MM.1S (cell line): ENCODE data around the gene ANXA4.

ENCODE experiments used
- DNase-seq: peaks from one replicate; pipeline ENCODE4 v3.0.0-alpha.2; 2015
- H2AFZ ChIP-seq: fragments of 300-600 bp; sonication (generic); 2 replicates; pipeline ENCODE4 v1.6.0; 2016; ENCODE audit warnings: antibody characterized with exemption, low read length
- H3F3A ChIP-seq: fragments of 300-600 bp; sonication (generic); 2 replicates; pipeline ENCODE4 v1.6.1; 2016; ENCODE audit warnings: mild to moderate bottlenecking, antibody characterized with exemption, low read length, moderate library complexity, mixed read lengths; ENCODE audit not compliant: insufficient read depth
- H3K27ac ChIP-seq: fragments of 300-600 bp; sonication (generic); 2 replicates; pipeline ENCODE4 v1.5.1; 2016; ENCODE audit warnings: mild to moderate bottlenecking, low read length
- H3K27me3 ChIP-seq: fragments of 300-600 bp; sonication (generic); replicated peaks from 2 replicates; pipeline ENCODE4 v1.6.0; 2016; ENCODE audit warnings: low read length; ENCODE audit not compliant: insufficient read depth
- H3K36me3 ChIP-seq: fragments of 300-600 bp; sonication (generic); replicated peaks from 2 replicates; pipeline ENCODE4 v1.6.1; 2016; ENCODE audit warnings: mild to moderate bottlenecking, low read length, mixed read lengths; ENCODE audit not compliant: insufficient read depth
- H3K4me1 ChIP-seq: fragments of 300-600 bp; sonication (generic); 2 replicates; pipeline ENCODE4 v1.6.1; 2016; ENCODE audit warnings: low read length, mixed read lengths
- H3K4me2 ChIP-seq: fragments of 300-600 bp; sonication (generic); 2 replicates; pipeline ENCODE4 v1.6.0; 2016; ENCODE audit warnings: low read depth, low read length
- H3K4me3 ChIP-seq: fragments of 300-600 bp; sonication (generic); 2 replicates; pipeline ENCODE4 v1.5.1; 2016; ENCODE audit warnings: low read length, mixed read lengths
- H3K79me2 ChIP-seq: fragments of 300-600 bp; sonication (generic); 2 replicates; pipeline ENCODE4 v1.6.1; 2016; ENCODE audit warnings: mixed run types, low read length, mixed read lengths
- H3K9ac ChIP-seq: fragments of 300-600 bp; sonication (generic); 2 replicates; pipeline ENCODE4 v1.6.1; 2016; ENCODE audit warnings: low read length, mixed read lengths
- H3K9me2 ChIP-seq: fragments of 300-600 bp; sonication (generic); replicated peaks from 2 replicates; pipeline ENCODE4 v1.6.1; 2016; ENCODE audit warnings: mild to moderate bottlenecking, low read length, mixed read lengths; ENCODE audit not compliant: insufficient read depth
- H3K9me3 ChIP-seq: fragments of 300-600 bp; sonication (generic); replicated peaks from 2 replicates; pipeline ENCODE4 v1.6.1; 2016; ENCODE audit warnings: mild to moderate bottlenecking, low read length, mixed read lengths; ENCODE audit not compliant: insufficient read depth
- H4K20me1 ChIP-seq: fragments of 300-600 bp; sonication (generic); 2 replicates; pipeline ENCODE4 v1.6.1; 2016; ENCODE audit warnings: mild to moderate bottlenecking, low read length, moderate library complexity, mixed read lengths; ENCODE audit not compliant: insufficient read depth
- CTCF ChIP-seq: fragments of 300-600 bp; sonication (generic); IDR thresholded peaks from 2 replicates; pipeline ENCODE4 v1.5.1; 2016; ENCODE audit warnings: antibody characterized with exemption, low read length, mixed read lengths
- EZH2 ChIP-seq: fragments of 300-600 bp; sonication (generic); optimal IDR thresholded peaks from 2 replicates; pipeline ENCODE3; 2017; ENCODE audit warnings: low read depth, mild to moderate bottlenecking, antibody characterized with exemption, low read length, mixed read lengths
- EZH2phosphoT487 ChIP-seq: fragments of 300-600 bp; sonication (generic); IDR thresholded peaks from 2 replicates; pipeline ENCODE4 v1.6.1; 2018; ENCODE audit warnings: antibody characterized with exemption, low read length

The ANXA4 gene

GRCh38 chr2:69693775-69694450, 48.0 kb upstream of the ANXA4 start:
- no peak overlapping the region for H3K9ac ChIP-seq
- no peaks in the 10 kb centered on the region for H3K27me3 ChIP-seq
- no peaks in the 10 kb centered on the region for H3K9me3 ChIP-seq
- H2AFZ ChIP-seq: no peak overlapping the region
- no peaks in the 10 kb centered on the region for H4K20me1 ChIP-seq
- no peak for TF ChIP-seq EZH2
- no peak for TF ChIP-seq CTCF
- TF ChIP-seq EZH2phosphoT487: no peak
- H3K4me2 ChIP-seq: no peak overlapping the region
- H3K4me3 ChIP-seq: no peak overlapping the region
- no peaks in the 10 kb centered on the region for H3K79me2 ChIP-seq
- no peaks in the 10 kb centered on the region for H3F3A ChIP-seq
- no peak overlapping the region for H3K27ac ChIP-seq
- no peak for DNase-seq
- no peaks in the 10 kb centered on the region for H3K36me3 ChIP-seq
- no peaks in the 10 kb centered on the region for H3K9me2 ChIP-seq
- no peaks in the 10 kb centered on the region for H3K4me1 ChIP-seq

GRCh38 chr2:69694894-69695849, 46.8 kb upstream of the ANXA4 start:
- no peaks in the 10 kb centered on the region for H3K36me3 ChIP-seq
- H2AFZ ChIP-seq: no peak overlapping the region
- H3K9ac ChIP-seq: no peak overlapping the region
- no peaks in the 10 kb centered on the region for H3K27me3 ChIP-seq
- H4K20me1 ChIP-seq: no peaks in the 10 kb centered on the region
- no peak for TF ChIP-seq EZH2
- no peak for TF ChIP-seq EZH2phosphoT487
- TF ChIP-seq CTCF: no peak
- H3K9me3 ChIP-seq: no peaks in the 10 kb centered on the region
- H3F3A ChIP-seq: no peaks in the 10 kb centered on the region
- H3K27ac ChIP-seq: no peak overlapping the region
- DNase-seq: no peak
- H3K4me3 ChIP-seq: no peak overlapping the region
- H3K79me2 ChIP-seq: no peaks in the 10 kb centered on the region
- H3K4me2 ChIP-seq: no peak overlapping the region
- no peaks in the 10 kb centered on the region for H3K9me2 ChIP-seq
- no peaks in the 10 kb centered on the region for H3K4me1 ChIP-seq

- H2AFZ ChIP-seq: no peak overlapping the region
- TF ChIP-seq EZH2: no peak
- no peak for TF ChIP-seq CTCF
- TF ChIP-seq EZH2phosphoT487: no peak
- no peak overlapping the region for H3K9ac ChIP-seq
- H3K4me3 ChIP-seq: no peak overlapping the region
- H3F3A ChIP-seq: no peaks in the 10 kb centered on the region
- H3K4me1 ChIP-seq: no peaks in the 10 kb centered on the region
- no peaks in the 10 kb centered on the region for H3K9me2 ChIP-seq
- no peaks in the 10 kb centered on the region for H3K79me2 ChIP-seq
- H3K27me3 ChIP-seq: no peaks in the 10 kb centered on the region
- H3K27ac ChIP-seq: no peak overlapping the region
- no peak overlapping the region for H3K4me2 ChIP-seq
- H3K36me3 ChIP-seq: no peaks in the 10 kb centered on the region
- H4K20me1 ChIP-seq: no peaks in the 10 kb centered on the region
- H3K9me3 ChIP-seq: no peaks in the 10 kb centered on the region
- no peak for DNase-seq
Observed at GRCh38 chr2:69695850-69696216, 46.1 kb upstream of the ANXA4 start.
